C4-2B (cell line): Measurements from ENCODE around the gene SLC8A2.
A peak's percentile ranks its signal among the peaks of the same experiment; 100 is the strongest.

ENCODE experiments used
- H3K27ac ChIP-seq: fragments of 450-650 bp; 2 replicates; pipeline ENCODE4 v1.5.1; 2017
- CTCF ChIP-seq: fragments of 450-650 bp; conservative IDR thresholded peaks from 2 replicates; pipeline ENCODE4 v1.5.1; 2017; ENCODE audit warnings: mild to moderate bottlenecking
- ZFX ChIP-seq: fragments of 450-650 bp; IDR thresholded peaks from 2 replicates; pipeline ENCODE4 v1.6.1; 2017

SLC8A2 gene

DNA sequence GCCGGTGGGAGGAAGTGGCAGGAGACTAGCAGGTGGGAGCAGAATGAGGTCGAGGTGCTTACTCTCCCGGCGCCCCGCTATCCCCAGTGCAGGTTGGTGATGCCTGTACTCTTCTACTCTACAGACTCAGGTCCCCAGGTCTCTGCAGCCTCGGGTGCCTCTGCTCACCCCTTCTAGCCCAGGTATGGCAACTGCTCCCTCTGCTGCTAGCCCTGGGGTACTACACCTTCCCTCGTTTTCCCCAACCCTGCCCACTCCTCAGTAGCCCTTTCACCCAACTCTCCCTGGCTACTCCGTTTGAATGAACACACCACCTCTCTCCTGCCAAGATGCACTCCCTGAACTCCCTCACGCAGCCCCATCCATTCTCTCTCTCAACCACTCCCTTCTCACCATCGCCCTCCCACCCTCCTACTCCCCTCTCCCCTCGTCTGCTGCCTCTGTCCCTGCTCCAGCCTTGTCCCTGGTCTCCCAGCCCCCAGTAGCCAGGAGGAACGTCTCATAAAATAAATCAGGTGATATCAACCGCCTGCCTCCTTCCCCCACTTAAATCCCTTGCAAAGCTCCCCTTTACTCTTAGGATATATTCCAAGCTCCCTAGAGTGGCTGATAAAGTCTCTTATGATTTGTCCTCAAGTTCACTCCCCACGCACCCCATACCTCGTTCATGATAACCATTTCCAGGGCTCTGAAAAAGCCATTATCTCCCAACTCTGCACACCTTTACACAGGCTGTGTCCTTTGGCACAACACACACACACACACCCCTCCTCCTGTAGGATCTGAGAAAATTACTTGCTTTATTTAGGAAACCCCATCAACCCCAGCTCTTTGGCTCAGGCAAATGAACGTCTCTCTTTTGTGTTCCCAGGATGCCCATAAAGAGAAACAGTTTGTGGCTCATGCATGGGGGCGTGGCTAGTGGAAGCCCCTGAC lies 44.2 kb downstream of the SLC8A2 start:
- H3K27ac ChIP-seq: no peak overlapping the region
- TF ChIP-seq ZFX: no peak
- peak; percentile 73 for TF ChIP-seq CTCF

GRCh38 chr19:47423203-47423882 lies 48.4 kb downstream of the SLC8A2 start:
- no peak overlapping the region for H3K27ac ChIP-seq
- TF ChIP-seq CTCF (no peak), ZFX (no peak)

DNA sequence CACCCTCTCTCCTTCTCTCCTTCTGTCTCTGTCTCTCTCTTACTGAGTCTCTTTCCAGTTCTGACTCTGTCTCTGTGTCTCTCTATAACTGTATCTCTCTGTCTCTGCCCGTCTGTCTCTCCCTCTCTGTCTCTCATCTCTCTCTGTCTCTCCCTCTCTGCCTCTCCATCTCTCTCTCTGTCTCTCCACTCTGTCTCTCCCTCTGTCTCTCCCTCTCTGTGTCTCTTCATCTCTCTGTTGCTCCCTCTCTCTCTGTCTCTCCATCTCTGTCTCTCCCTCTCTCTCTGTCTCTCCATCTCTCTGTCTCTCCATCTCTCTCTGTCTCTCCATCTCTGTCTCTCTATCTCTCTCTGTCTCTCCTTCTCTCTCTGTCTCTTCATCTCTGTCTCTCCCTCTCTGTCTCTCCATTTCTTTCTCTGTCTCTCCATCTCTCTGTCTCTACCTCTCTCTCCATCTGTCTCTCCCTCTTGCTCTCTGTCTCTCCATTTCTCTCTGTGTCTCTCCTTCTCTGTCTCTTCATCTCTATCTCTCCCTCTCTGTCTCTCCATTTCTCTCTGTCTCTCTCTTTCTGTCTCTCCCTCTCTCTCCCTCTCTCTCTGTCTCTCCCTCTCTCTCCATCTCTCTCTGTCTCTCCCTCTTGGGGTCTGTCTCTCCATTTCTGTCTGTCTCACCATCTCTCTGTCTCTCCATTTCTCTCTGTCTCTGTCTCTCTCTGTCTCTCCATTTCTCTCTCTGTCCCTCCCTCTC lies 49.1 kb downstream of the SLC8A2 start:
- TF ChIP-seq CTCF: no peak
- TF ChIP-seq ZFX: no peak
- no peak overlapping the region for H3K27ac ChIP-seq

GRCh38 chr19:47421844-47422395 lies 49.8 kb downstream of the SLC8A2 start:
- TF ChIP-seq ZFX (no peak), CTCF (no peak)
- no peak overlapping the region for H3K27ac ChIP-seq

- TF ChIP-seq ZFX (no peak), CTCF (no peak)
- no peak overlapping the region for H3K27ac ChIP-seq
Observed at GRCh38 chr19:47421244-47421786, 50.4 kb downstream of the SLC8A2 start.

DNA sequence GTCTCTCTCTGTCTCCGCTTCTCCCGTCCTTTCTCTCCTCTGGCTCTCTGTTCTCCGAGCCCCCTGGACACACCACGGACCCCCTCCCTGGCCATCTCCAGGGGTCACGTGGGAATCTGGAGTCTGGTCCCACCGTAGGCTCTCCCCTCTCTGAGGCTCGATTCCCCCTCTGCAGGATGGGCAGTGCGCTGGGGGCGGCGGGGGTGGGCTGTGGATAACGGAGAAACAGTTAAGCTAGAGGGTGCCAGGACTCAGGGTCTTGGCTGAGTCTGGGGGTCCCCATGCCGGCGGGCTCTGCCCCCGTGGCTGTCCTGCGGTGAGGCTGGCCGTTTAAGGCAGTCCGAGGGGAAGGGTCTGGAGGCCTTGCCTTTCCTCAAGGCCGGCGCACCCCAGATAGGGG lies 51.9 kb downstream of the SLC8A2 start:
- H3K27ac ChIP-seq: no peak overlapping the region
- TF ChIP-seq CTCF (no peak), ZFX (no peak)
